COR-L47 (cell line): ENCODE measurements around the gene EGFLAM.

Source experiments
- DNase-seq: peaks from one replicate; lab custom pipeline; 2025; lab: John Stamatoyannopoulos, UW

The EGFLAM gene

GRCh38 chr5:38265546-38266179 is 7.3 kb downstream of the EGFLAM start:
- peak; percentile 4 for DNase-seq

DNA sequence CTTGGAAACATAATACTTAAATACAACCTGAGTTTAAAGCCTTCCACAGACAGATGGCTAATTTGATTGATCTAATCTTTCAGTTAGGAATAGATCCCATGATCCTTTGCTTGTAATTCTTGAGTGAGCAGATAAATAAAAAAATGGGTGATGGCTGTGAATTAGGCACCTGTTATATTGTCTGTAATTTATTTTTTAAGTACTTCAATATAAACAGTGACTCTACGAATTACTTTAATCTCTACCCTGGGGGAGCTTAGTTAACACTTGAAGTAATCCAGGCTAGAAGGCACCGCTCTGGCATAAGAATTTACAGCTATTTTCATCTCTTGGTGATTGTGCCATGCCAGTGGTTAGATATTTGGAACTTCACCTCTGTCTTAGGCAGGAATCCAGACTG is 9.0 kb downstream of the EGFLAM start:
- DNase-seq: no peak

DNA sequence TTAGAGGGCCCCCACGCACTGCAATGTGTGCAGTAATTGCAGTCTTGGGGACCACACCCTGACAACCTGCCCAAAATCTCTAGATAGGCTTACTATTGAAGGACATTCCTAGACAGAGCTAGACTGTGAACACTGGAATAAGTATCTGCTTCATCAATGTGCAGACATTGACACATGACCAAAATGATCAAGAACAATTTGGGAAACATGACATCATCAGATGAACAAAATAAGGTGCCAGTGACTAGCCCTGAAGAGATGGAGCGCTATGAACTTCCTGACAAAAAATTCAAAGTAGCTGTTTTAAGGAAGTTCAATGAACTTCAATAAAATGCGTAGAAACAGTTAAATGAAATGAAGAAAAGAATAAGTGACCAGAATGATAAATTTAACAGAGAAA is 15.3 kb downstream of the EGFLAM start:
- no peak for DNase-seq

DNA sequence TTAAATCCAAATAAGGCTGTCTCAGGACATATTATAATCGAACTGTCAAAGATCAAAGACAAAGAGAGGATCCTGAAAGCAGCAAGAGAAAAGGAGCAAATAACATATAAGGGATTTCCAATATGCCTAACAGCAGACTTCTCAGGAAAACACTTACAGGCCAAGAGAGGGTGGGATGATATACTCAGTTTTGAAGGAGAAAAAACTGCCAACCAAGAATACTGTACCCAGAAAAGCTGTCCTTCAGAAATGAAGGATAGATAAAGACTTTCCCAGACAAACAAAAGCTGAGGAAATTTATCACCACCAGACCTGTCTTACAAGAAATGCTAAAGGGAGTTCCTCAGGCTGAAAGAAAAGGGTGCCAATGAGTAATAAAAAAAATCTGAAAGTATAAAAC is 16.0 kb downstream of the EGFLAM start:
- DNase-seq: no peak

DNA sequence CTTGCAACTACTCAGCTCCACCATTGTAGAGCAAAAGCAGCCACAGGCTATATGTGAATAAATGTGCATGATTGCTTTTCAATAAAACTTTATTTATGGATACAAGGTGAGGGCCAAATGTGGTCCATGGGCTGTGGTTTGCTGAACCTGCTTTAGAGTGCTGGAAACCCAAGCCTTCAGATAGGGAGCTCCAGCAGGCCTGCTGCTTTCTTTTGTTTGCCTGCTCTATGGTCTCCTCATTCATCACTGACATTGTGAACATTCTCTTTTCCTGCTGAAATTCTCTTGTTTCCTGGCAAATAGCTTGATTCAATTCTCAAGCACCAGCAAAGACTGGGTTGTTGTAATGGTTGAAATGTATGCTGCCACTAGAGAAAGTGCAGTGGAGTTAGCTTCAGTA is 26.0 kb downstream of the EGFLAM start:
- DNase-seq: no peak

DNA sequence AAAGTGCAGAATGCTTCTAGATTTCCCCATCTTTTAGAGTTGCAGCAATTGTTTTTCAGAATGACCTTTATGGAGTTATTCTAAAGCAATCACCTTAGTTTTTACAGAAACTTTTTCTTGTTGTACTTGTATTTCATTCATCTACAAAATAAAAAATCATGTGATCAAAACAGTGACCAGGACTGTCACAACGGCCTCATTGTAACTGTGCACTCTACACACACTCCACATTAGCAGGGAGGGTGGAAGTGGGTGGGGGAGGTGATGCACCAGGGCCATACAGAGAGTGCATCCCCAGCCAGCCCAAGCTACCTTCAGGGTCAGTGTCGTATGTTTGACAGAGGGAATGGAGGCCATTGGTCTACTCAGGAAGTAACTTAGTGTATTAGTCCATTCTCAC is 26.9 kb downstream of the EGFLAM start:
- DNase-seq: no peak

DNA sequence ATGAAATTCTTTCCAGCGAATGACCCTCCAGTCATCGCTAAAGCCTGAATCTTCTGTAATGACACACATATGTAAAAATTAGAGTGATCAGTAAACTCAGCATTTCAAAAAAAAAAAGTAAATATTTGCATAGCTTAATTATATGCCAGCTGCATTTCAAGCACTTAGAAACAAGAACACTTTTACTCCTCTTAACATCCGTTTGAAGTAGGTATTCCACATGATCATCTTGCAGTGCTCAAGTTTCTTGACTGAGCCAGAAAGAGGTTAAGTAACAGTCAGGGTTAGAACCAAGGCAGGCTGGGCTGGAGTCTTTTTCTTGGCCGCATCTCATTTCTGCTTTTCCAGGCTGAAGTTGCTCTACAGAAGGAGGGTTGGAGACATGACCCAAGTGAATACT is 27.6 kb downstream of the EGFLAM start:
- no peak for DNase-seq

GRCh38 chr5:38287124-38287523 is 28.8 kb downstream of the EGFLAM start:
- DNase-seq: no peak

- DNase-seq: no peak
Measured at GRCh38 chr5:38289457-38289856, 31.1 kb downstream of the EGFLAM start.

DNA sequence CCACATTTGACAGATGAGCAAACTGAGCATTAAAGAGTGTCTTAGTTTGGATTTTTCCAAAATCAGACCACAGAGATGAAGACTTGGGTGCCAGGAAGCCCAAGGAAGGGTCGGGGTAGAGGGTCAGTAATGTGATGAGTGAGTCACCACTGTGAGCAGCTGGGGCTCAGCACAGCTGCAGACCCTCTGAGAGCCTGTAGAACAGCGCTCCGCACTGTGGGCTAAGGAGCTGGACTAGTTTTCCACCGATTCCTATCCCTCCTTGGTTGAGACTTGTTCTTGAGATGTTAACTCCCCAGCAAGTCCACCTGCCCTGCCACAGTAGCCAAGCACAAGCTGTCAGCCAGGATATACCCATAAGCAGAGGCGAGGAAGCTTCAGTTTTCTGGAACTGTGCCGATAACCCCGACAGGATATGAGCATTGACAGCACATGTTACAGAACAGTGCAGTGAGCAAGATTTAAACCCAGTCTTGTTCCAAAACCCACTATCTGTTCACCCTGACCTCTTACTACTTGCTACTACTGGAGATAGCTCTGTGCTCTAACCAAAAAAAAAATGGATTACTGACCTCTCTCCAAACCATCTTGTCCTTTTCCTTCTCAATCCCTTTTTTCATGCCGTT is 31.8 kb downstream of the EGFLAM start:
- no peak for DNase-seq

DNA sequence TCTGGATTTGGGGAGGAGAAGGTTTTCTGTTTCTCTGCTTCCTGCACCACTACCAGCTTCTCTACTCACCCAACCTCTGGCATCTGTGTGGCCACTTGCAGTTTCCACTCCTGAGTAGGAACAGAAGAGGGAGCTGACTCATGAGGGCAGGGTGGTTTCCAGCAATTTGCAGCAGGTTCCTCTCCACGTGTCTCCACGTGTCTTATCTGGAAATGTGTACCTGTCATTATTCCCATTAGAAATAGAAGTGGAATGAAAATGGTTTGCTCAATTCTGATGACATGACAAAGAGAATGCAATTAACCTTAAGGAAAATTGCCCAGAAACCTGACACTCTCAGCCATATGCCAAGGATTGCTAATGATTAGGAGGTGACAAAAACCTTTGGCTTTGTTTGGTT is 33.0 kb downstream of the EGFLAM start:
- no peak for DNase-seq

DNA sequence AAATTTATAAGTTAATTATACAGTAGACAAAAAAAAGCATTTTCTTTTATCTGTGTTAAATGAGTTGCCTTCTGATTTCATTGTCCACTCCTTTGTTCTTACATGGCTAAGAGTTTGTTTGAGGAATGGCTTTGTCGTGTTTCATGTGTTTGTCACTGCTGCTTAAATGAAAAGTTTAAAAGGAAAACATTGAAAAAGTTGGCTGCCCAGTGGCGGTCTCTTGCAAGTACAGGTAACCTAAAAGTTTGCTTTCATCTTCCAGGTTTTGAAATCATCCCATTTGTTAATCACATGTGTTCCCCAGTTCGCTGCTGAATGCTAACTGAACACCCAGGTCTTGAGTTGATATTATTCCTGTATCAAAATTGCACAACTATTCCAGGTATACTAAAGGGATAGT is 33.9 kb downstream of the EGFLAM start:
- DNase-seq: no peak

DNA sequence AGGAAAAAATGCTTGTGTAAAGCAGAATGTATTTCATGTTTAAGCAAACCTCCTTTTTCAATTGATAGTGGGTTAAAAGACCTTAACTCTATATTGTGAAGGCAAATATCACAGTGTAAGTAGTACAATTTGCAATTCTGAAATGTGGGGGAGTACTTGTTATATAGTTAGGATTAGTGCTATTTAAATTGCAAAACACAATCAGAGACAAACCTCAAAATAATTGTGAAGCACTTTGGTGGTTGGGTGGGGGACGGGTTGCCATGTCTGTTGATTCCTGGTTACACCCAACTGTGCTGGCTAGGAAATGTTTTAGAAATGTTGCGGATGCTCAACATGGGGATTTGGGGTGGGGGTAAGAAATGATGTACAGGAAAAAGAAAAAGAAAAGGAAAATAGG is 37.4 kb downstream of the EGFLAM start:
- DNase-seq: no peak

GRCh38 chr5:38297830-38298608 is 39.7 kb downstream of the EGFLAM start:
- DNase-seq: no peak

DNA sequence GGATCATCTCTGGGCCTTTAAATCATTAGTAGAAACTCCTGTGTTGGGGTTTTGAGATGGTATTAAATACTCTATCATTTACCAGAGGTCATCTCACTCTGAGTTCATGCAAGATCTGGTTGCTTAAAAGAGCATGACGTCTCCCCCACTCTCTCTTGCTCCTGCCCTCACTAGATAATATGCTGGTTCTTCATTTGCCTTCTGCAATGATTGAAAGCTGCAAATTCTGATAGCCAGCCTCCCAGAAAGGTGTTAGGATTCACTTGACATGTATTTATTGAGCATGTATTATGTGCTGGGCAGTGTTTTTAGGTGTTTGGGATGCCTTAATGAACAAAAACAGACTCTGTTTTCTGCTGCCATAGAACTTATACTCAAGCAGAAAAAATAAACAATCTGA is 41.2 kb downstream of the EGFLAM start:
- DNase-seq: no peak

- no peak for DNase-seq
Measured at GRCh38 chr5:38305148-38305547, 46.8 kb downstream of the EGFLAM start.

- DNase-seq: no peak
Measured at GRCh38 chr5:38307845-38308244, 49.5 kb downstream of the EGFLAM start.

DNA sequence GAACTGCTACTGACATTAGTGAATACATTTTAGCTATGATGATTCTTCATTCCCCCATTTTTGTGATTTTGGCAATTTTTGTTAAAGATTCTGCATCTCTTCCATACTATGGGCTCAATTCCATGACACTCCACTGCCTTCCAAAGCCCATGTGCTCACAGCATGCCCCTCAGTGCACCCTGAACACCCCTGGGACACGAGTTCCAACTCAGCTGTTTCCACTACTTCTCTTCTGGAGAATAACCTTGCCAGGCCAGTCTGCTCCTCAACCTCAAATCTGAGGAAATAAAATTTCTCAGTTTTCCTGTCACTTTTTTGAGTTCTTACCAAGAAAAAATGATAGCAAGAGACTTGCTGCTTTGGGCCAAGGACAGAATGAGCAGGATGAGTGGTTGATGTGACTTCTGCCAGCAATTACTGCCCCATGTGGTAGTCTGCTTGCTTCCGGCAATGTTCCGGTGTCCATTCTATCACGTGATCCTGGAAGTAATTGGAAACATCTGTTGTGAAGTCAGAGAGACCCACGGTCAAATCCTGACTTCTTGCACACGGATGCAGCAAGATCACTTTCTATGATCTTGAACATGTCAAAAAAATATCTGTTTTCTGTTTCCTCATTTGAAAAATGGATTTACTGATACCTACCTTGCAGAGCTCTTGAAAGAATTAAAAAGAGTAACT is 58.3 kb downstream of the EGFLAM start:
- no peak for DNase-seq

- DNase-seq: no peak
Measured at GRCh38 chr5:38317868-38318267, 59.5 kb downstream of the EGFLAM start.

- DNase-seq: no peak
Measured at GRCh38 chr5:38319491-38319890, 61.1 kb downstream of the EGFLAM start.

GRCh38 chr5:38321978-38322377 is 63.6 kb downstream of the EGFLAM start:
- no peak for DNase-seq

- DNase-seq: no peak
Measured at GRCh38 chr5:38323645-38324295, 65.4 kb downstream of the EGFLAM start.
